SK-N-SH (cell line): ENCODE results near the gene LCNL1. TPM values are rescaled to one million over a fixed set of nuclear protein-coding genes. Genes with fewer than 3 reads are reported as not detected.

ENCODE experiments used
- CTCF ChIA-PET: fragments of 300-600, 350-600 bp; formaldehyde crosslinking; extraction: SDS; loops from one replicate; lab custom pipeline; 2021; lab: Yijun Ruan, JAX
- POLR2A ChIA-PET: fragments of 350-600 bp; sonication (Branson Sonifier 250); formaldehyde crosslinking; extraction: SDS; loops from one replicate; lab custom pipeline; 2020; ENCODE audit warnings: antibody characterized with exemption, inconsistent platforms; lab: Yijun Ruan, JAX
- DNase-seq: peaks from one replicate; pipeline ENCODE4 v3.0.0; 2012
- H2AFZ ChIP-seq: fragments of 200-600 bp; sonication (generic); 2 replicates; pipeline ENCODE4 v1.8.1; 2016; ENCODE audit warnings: antibody characterized with exemption, mild to moderate bottlenecking, low read depth
- H3F3A ChIP-seq: fragments of 200-600 bp; sonication (generic); replicated peaks from 2 replicates; pipeline ENCODE3; 2016; ENCODE audit warnings: antibody characterized with exemption, mild to moderate bottlenecking; ENCODE audit not compliant: insufficient read depth
- H3K27ac ChIP-seq, 2 experiments: fragments of 200-500 bp in 1 of 2; fragments of 200-600 bp in 1 of 2; sonication (Bioruptor generic) in 1 of 2; sonication (generic), shearing (Covaris generic) in 1 of 2; 2 replicates each; pipeline versions ENCODE4 v1.5.1 to v1.6.1; 2014 to 2016; ENCODE audit warnings: low read depth in 2 of 2, inconsistent platforms in 1 of 2, low read length in 1 of 2, mild to moderate bottlenecking in 1 of 2, mixed read lengths in 1 of 2
- H3K27me3 ChIP-seq: fragments of 200-600 bp; sonication (generic), shearing (Covaris generic); 2 replicates; pipeline ENCODE4 v1.6.1; 2016; ENCODE audit warnings: mixed run types; ENCODE audit not compliant: insufficient read depth
- H3K36me3 ChIP-seq, 2 experiments: fragments of 200-500 bp in 1 of 2; fragments of 200-600 bp in 1 of 2; sonication (Bioruptor generic) in 1 of 2; sonication (generic) in 1 of 2; replicated peaks in 1 of 2; 2 replicates each; pipeline versions ENCODE3 to v1.5.1; 2014 to 2016; ENCODE audit warnings: low read length in 1 of 2, mild to moderate bottlenecking in 1 of 2; ENCODE audit not compliant: insufficient read depth in 2 of 2, control insufficient read depth in 1 of 2
- H3K4me1 ChIP-seq, 2 experiments: fragments of 200-500 bp in 1 of 2; fragments of 200-600 bp in 1 of 2; sonication (Bioruptor generic) in 1 of 2; sonication (generic), shearing (Covaris generic) in 1 of 2; 2 replicates each; pipeline versions ENCODE4 v1.5.1 to v1.6.1; 2014 to 2016; ENCODE audit warnings: low read depth in 1 of 2, low read length in 1 of 2, mixed run types in 1 of 2; ENCODE audit not compliant: insufficient read depth in 2 of 2, control insufficient read depth in 1 of 2
- H3K4me2 ChIP-seq: fragments of 200-600 bp; sonication (generic), shearing (Covaris generic); 2 replicates; pipeline ENCODE4 v1.6.1; 2017; ENCODE audit warnings: mixed run types
- H3K4me3 ChIP-seq, 2 experiments: fragments of 200-500 bp in 1 of 2; fragments of 200-600 bp in 1 of 2; sonication (Bioruptor generic) in 1 of 2; sonication (generic), shearing (Covaris generic) in 1 of 2; 2 replicates each; pipeline versions ENCODE4 v1.5.1 to v1.8.1; 2014 to 2016; ENCODE audit warnings: low read depth in 2 of 2, inconsistent platforms in 1 of 2, low read length in 1 of 2, mild to moderate bottlenecking in 1 of 2, mixed read lengths in 1 of 2, moderate library complexity in 1 of 2
- H3K79me2 ChIP-seq: fragments of 200-600 bp; sonication (generic); 2 replicates; pipeline ENCODE4 v1.8.1; 2017; ENCODE audit warnings: mild to moderate bottlenecking; ENCODE audit not compliant: insufficient read depth
- H3K9ac ChIP-seq: fragments of 200-600 bp; sonication (generic); 2 replicates; pipeline ENCODE4 v1.6.1; 2017; ENCODE audit warnings: mixed run types
- H3K9me2 ChIP-seq: fragments of 200-600 bp; sonication (generic); 2 replicates; pipeline ENCODE4 v1.6.1; 2017; ENCODE audit warnings: mixed run types
- H3K9me3 ChIP-seq: fragments of 200-600 bp; sonication (generic); 2 replicates; pipeline ENCODE4 v1.6.1; 2017; ENCODE audit warnings: mixed run types, mild to moderate bottlenecking, moderate library complexity
- H4K20me1 ChIP-seq: fragments of 200-600 bp; sonication (generic); 2 replicates; pipeline ENCODE4 v1.6.1; 2017; ENCODE audit warnings: mild to moderate bottlenecking, mixed run types; ENCODE audit not compliant: insufficient read depth
- CTCF ChIP-seq: fragments of 200-600 bp; sonication (generic); IDR thresholded peaks from 2 replicates; pipeline ENCODE4 v1.6.1; 2017; ENCODE audit warnings: antibody characterized with exemption, mild to moderate bottlenecking, moderate library complexity
- EP300 ChIP-seq, 2 experiments: IDR thresholded peaks; 2 replicates each; pipeline versions ENCODE4 v1.4.0 to v1.6.1; 2012; ENCODE audit warnings: borderline replicate concordance in 1 of 2, low read depth in 1 of 2, low read length in 1 of 2
- GABPA ChIP-seq: IDR thresholded peaks from 2 replicates; pipeline ENCODE4 v1.4.0; 2012; ENCODE audit warnings: low read depth, mild to moderate bottlenecking
- GATA2 ChIP-seq: sonication (generic); formaldehyde crosslinking; IDR thresholded peaks from 2 replicates; pipeline ENCODE4 v1.5.0; 2020; ENCODE audit warnings: mild to moderate bottlenecking, missing genetic modification reagents
- MAX ChIP-seq: IDR thresholded peaks from 2 replicates; pipeline ENCODE4 v1.4.0; 2012; ENCODE audit warnings: low read depth
- MEF2A ChIP-seq: IDR thresholded peaks from 2 replicates; pipeline ENCODE4 v1.4.0; 2012; ENCODE audit warnings: low read depth, borderline replicate concordance
- NFIC ChIP-seq: IDR thresholded peaks from 2 replicates; pipeline ENCODE4 v1.4.0; 2012; ENCODE audit warnings: borderline replicate concordance
- NRF1 ChIP-seq: IDR thresholded peaks from 2 replicates; pipeline ENCODE4 v1.6.1; 2012; ENCODE audit warnings: low read depth, mild to moderate bottlenecking, low read length
- PBX3 ChIP-seq: IDR thresholded peaks from 2 replicates; pipeline ENCODE4; 2012
- POLR2AphosphoS5 ChIP-seq: IDR thresholded peaks from 2 replicates; pipeline ENCODE4 v1.6.1; 2012; ENCODE audit warnings: low read depth, low read length
- RAD21 ChIP-seq: IDR thresholded peaks from 2 replicates; pipeline ENCODE4 v1.6.1; 2012; ENCODE audit warnings: mild to moderate bottlenecking, low read length
- RCOR1 ChIP-seq: fragments of 150-350 bp; IDR thresholded peaks from 2 replicates; pipeline ENCODE4 v1.6.1; 2017; ENCODE audit warnings: antibody characterized with exemption, low read length
- SMC3 ChIP-seq: IDR thresholded peaks from 2 replicates; pipeline ENCODE4 v1.6.1; 2012; ENCODE audit warnings: low read depth, low read length, improper control_type of control experiment
- TAF1 ChIP-seq: IDR thresholded peaks from 2 replicates; pipeline ENCODE4 v1.6.1; 2012; ENCODE audit warnings: low read depth, mild to moderate bottlenecking, low read length, moderate library complexity, borderline replicate concordance
- TEAD4 ChIP-seq: IDR thresholded peaks from 2 replicates; pipeline ENCODE4 v1.4.0; 2012; ENCODE audit warnings: mild to moderate bottlenecking, borderline replicate concordance; ENCODE audit not compliant: insufficient read depth
- USF1 ChIP-seq: IDR thresholded peaks from 2 replicates; pipeline ENCODE4 v1.4.0; 2012; ENCODE audit warnings: low read depth, borderline replicate concordance
- ZBTB33 ChIP-seq: IDR thresholded peaks from 2 replicates; pipeline ENCODE4 v1.4.0; 2012; ENCODE audit warnings: low read depth, borderline replicate concordance
- WGBS: methylation state at CpG from one replicate; pipeline ENCODE4 v1.1.6; 2017; ENCODE audit warnings: low lambda C conversion rate; 5-methylcytosine and 5-hydroxymethylcytosine counted together
- polyA plus RNA-seq, 3 experiments: library from polyadenylated mRNA; depleted of rRNA; stranded (reverse); fragments of >200 nt; gene quantifications; 2 replicates each; pipeline ENCODE4 v1.2.3, GENCODE V29; 2012

LCNL1 gene
- polyA plus RNA-seq, 1 of the 3 experiments (the other 2 are of a cell fraction), result not detected

- no peaks in the 10 kb centered on the region for H3K9me2 ChIP-seq
- DNase-seq, result peak; percentile 90
- H3K9me3 ChIP-seq, result no peaks in the 10 kb centered on the region
- H3K9ac ChIP-seq, result peak overlapping the region; percentile 80
- ChIA-PET CTCF (interaction anchor here (0.6 to 13.2 kb wide), 21 partner anchors 11 to 505 kb away, joined by 3 to 350 read pairs (median 4); partner anchors contain the start of genes ABCA2, AJM1, CLIC3 and FUT7), POLR2A (interaction anchor here (1.2 kb wide), 2 partner anchors 48 to 52 kb away, joined by 3 to 4 read pairs; partner anchors contain the start of genes CLIC3 and PAXX)
- peak overlapping the region; percentile 96 for H3K4me2 ChIP-seq
- H2AFZ ChIP-seq, result no peak overlapping the region
- peak overlapping the region; percentile 22 to 86; a peak in 3 of 4 replicates for H3K27ac ChIP-seq
- peaks cover 0 to 18% of the 10 kb centered on the region in 2 experiments; a peak in 1 of 4 replicates for H3K4me1 ChIP-seq
- TF ChIP-seq ZBTB33 (no peak), TEAD4 (no peak), RCOR1 (no peak), PBX3 (no peak), MEF2A (no peak), GATA2 (CRISPR knock-in tag) (no peak), EP300 (IDR thresholded peaks at IDR 0.05; ENCODE audit: borderline replicate concordance in 1 of 2, low read depth in 1 of 2, low read length in 1 of 2) (no peak), NRF1 (no peak), RAD21 (no peak)
- peaks cover 2% of the 10 kb centered on the region for H3F3A ChIP-seq
- 0% methylated on average over 6 of the region's 45 CpGs for WGBS
- H3K27me3 ChIP-seq, result no peaks in the 10 kb centered on the region
- H3K4me3 ChIP-seq, result peak overlapping the region; percentile 77 to 94
- H4K20me1 ChIP-seq, result peaks cover 13% of the 10 kb centered on the region
- H3K36me3 ChIP-seq, result peaks cover 6 to 38% of the 10 kb centered on the region in 2 experiments
- H3K79me2 ChIP-seq, result peaks cover 28% of the 10 kb centered on the region
These were observed 38.6 kb upstream of the LCNL1 start for GRCh38 chr9:136944212-136944518.

GRCh38 chr9:136944519-136945332, 38.1 kb upstream of the LCNL1 start, which contains the start of the genes C8G and FBXW5:
Gene C8G, plus strand, starts transcription at chr9:136945243. Its CDS starts 78 bp downstream, at chr9:136945321.
Gene FBXW5, minus strand, starts transcription at chr9:136944738. Its CDS starts 655 bp downstream, at chr9:136944083.
- Histone ChIP-seq H3K4me2 (peak within 1 kb of the TSS; percentile 96), H3K9ac (peak within 1 kb of the TSS; percentile 80), H4K20me1 (peaks cover 13% of the 10 kb centered on the region), H3K79me2 (peaks cover 28% of the 10 kb centered on the region), H3K4me1 (peaks cover 0 to 19% of the 10 kb centered on the region in 2 experiments; a peak in 1 of 4 replicates), H3K27ac (peak within 1 kb of the TSS; percentile 22 to 86; a peak in 3 of 4 replicates), H3K36me3 (peaks cover 6 to 33% of the 10 kb centered on the region in 2 experiments), H3K27me3 (no peaks in the 10 kb centered on the region), H3K4me3 (peak within 1 kb of the TSS; percentile 77 to 94), H3F3A (no peaks in the 10 kb centered on the region), H3K9me2 (no peaks in the 10 kb centered on the region), H3K9me3 (no peaks in the 10 kb centered on the region), H2AFZ (no peak within 1 kb of the TSS)
- 18% methylated on average over 16 of the region's 74 CpGs for WGBS
- peak; percentile 100 for DNase-seq
- POLR2A ChIA-PET, result interaction anchor here (1.2 kb wide), 2 partner anchors 47 to 52 kb away, joined by 3 to 4 read pairs; partner anchors contain the start of genes CLIC3 and PAXX
- CTCF ChIA-PET, result interaction anchor here (0.6 to 13.2 kb wide), 25 partner anchors 12 to 506 kb away, joined by 3 to 350 read pairs (median 4); partner anchors contain the start of genes ABCA2, CLIC3, FUT7 and LCN8
- TF ChIP-seq RAD21 (peak; percentile 39; the same call in 1 of the 2 replicates), MAX (peak; percentile 59), POLR2AphosphoS5 (0 out of 2 replicates have a peak, but pooled peaks have one; percentile 35), SMC3 (peak; percentile 17; the same call in 1 of the 2 replicates), USF1 (no peak), TAF1 (peak; percentile 34; the same call in 1 of the 2 replicates), PBX3 (no peak), NRF1 (peak; percentile 92), NFIC (no peak), CTCF (peak; percentile 85), GABPA (peak; percentile 57), RCOR1 (peak; percentile 62; the same call in 1 of the 2 replicates)
